Lung (tissue), 12 donors: Measurements from ENCODE around the gene PPT2. TPM values are rescaled to one million over a fixed set of nuclear protein-coding genes. Genes with fewer than 3 reads are reported as not detected.

ENCODE experiments used
- ATAC-seq: fragments of 200-7000 bp; cut with Tn5 transposase; one replicate; pipeline ENCODE4 v1.9.1; 2020; ENCODE audit warnings: moderate number of reproducible peaks; ENCODE audit not compliant: insufficient read depth, low FRiP score
- DNase-seq, 3 donors: peaks; one replicate each; pipeline ENCODE4 v3.0.0-alpha.2; 2013 to 2017
- H3K27ac ChIP-seq, 2 donors: one replicate each; pipeline ENCODE4 v1.5.1; 2013; ENCODE audit warnings: mild to moderate bottlenecking in 2 of 2, moderate library complexity in 2 of 2, control low read depth in 1 of 2, inconsistent platforms in 1 of 2, low read depth in 1 of 2, low read length in 1 of 2
- H3K27me3 ChIP-seq, 3 donors: one replicate each; pipeline ENCODE4 v1.5.1; 2013; ENCODE audit warnings: low read length in 2 of 3; ENCODE audit not compliant: control insufficient read depth in 3 of 3, insufficient read depth in 3 of 3
- H3K36me3 ChIP-seq, 4 donors: one replicate each; pipeline ENCODE4 v1.5.1; 2013; ENCODE audit warnings: low read length in 4 of 4, mild to moderate bottlenecking in 1 of 4, moderate library complexity in 1 of 4; ENCODE audit not compliant: control insufficient read depth in 4 of 4, insufficient read depth in 4 of 4
- H3K4me1 ChIP-seq, 5 donors: one replicate each; pipeline ENCODE4 v1.5.1; 2013; ENCODE audit warnings: low read length in 5 of 5, mild to moderate bottlenecking in 2 of 5, moderate library complexity in 1 of 5; ENCODE audit not compliant: control insufficient read depth in 5 of 5, insufficient read depth in 5 of 5
- H3K4me3 ChIP-seq: one replicate; pipeline ENCODE4 v1.5.1; 2013; ENCODE audit warnings: mild to moderate bottlenecking, control low read depth, moderate library complexity
- H3K9ac ChIP-seq, 2 donors: one replicate each; pipeline ENCODE4 v1.5.1; 2013; ENCODE audit warnings: low read length in 2 of 2, control low read depth in 1 of 2; ENCODE audit not compliant: insufficient read depth in 1 of 2
- H3K9me3 ChIP-seq, 4 donors: one replicate each; pipeline ENCODE4 v1.5.1; 2013; ENCODE audit warnings: low read length in 3 of 4, mild to moderate bottlenecking in 1 of 4, moderate library complexity in 1 of 4; ENCODE audit not compliant: control insufficient read depth in 4 of 4, insufficient read depth in 3 of 4
- WGBS, 2 donors: extraction: QIAGEN DNeasy Blood & Tissue Kit; methylation state at CpG; one replicate each; pipeline ENCODE4 v1.1.7; 2013; 5-methylcytosine and 5-hydroxymethylcytosine counted together
- polyA plus RNA-seq, 2 donors: library from polyadenylated mRNA; stranded (reverse); fragments of 200-250 nt; gene quantifications; one replicate each; pipeline ENCODE4 v1.2.1, GENCODE V29; 2013
- total RNA-seq, 2 donors: library from RNA; depleted of rRNA in 1 of 2; stranded (reverse); fragments of >200 nt in 1 of 2; gene quantifications; one replicate each; pipeline ENCODE4 v1.2.1, GENCODE V29; 2014 to 2021
- TF ChIP-seq, protein P1 (sequence below): IDR thresholded peaks from 2 replicates; pipeline ENCODE4 v1.5.1; 2012; ENCODE audit warnings: mild to moderate bottlenecking; ENCODE audit errors: control extremely low read depth, extremely low read depth
- donor health status: control.
- donor health status: control.
- donor health status: Bipolar disorder and iron deficiency.
- donor health status: healthy.
- donor health status: DM: yes; HTN: yes; CAD: no.

PPT2 gene
- total and polyA plus RNA-seq, 4 donors = 5.7 to 212 (median 11.1) TPM

DNA sequence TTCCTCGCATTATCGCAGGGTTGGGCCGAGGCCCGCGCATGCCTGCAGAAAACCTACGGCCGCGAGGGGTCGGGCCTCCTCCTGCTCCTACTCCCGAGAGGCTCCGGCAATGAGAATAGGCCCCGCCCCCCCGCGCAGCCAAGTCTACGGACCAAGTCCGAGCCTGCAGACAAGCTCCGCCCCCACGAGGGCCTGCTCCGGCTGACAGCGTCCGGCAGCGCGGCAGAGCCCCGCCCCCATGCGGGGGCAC lies 41.6 kb downstream of the PPT2 start:
- peak; percentile 95 for ATAC-seq
- TF ChIP-seq, protein P1, sequence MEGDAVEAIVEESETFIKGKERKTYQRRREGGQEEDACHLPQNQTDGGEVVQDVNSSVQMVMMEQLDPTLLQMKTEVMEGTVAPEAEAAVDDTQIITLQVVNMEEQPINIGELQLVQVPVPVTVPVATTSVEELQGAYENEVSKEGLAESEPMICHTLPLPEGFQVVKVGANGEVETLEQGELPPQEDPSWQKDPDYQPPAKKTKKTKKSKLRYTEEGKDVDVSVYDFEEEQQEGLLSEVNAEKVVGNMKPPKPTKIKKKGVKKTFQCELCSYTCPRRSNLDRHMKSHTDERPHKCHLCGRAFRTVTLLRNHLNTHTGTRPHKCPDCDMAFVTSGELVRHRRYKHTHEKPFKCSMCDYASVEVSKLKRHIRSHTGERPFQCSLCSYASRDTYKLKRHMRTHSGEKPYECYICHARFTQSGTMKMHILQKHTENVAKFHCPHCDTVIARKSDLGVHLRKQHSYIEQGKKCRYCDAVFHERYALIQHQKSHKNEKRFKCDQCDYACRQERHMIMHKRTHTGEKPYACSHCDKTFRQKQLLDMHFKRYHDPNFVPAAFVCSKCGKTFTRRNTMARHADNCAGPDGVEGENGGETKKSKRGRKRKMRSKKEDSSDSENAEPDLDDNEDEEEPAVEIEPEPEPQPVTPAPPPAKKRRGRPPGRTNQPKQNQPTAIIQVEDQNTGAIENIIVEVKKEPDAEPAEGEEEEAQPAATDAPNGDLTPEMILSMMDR = peak; percentile 8
- peak; percentile 100 for DNase-seq
- Histone ChIP-seq H3K9ac (no peak overlapping the region), H3K9me3 (peaks cover 0 to under 1% (median 0%) of the 10 kb centered on the region in 4 donors), H3K36me3 (no peaks in the 10 kb centered on the region), H3K4me3 (no peak overlapping the region), H3K27me3 (no peaks in the 10 kb centered on the region), H3K4me1 (peaks cover 0 to 41% (median 17%) of the 10 kb centered on the region in 5 donors), H3K27ac (peak overlapping the region in 1 of 2 donors; percentile 84)
- WGBS, 2 donors = 0% methylated on average over 23 to 25 of the region's 25 CpGs

DNA sequence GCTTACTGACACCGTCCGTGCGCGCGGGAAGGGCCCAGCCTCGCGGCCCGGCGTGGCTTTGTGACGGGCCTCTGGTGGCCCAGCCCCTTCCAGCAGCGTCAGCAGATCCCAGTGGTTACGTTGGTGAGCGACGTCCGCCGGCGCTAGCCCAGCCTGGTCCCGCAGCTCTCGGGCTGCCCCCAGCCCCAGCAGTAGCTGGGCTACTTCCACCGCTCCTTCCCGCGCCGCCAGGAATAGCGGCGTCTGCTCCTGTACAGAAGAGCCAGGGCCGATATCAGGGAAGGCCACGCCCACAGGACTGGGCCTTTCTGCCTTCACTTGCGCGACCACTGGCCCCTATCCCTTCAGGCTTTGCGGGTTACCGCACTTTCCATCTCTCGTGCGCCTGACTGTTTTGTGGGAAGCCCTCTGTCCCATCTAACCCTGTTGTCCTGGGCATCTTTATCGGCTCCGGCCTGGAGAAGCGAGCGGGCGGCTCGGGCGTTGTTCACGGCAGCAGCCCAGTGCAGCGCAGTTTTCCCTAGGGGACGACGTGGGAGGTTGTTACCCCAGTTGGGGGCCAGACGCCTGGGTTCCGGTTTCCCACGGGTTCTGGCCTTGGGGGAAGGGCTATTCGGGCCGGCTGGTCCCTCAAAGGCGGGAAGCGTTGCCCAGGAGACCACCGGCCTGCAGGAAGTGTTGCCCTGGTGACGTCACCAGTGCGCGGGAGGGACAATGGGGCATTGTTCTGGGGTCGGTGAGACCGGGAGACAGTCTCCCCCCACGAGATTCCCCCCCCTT lies 42.2 kb downstream of the PPT2 start:
- TF ChIP-seq, protein P1 = no peak
- Histone ChIP-seq H3K9ac (peak overlapping the region; percentile 94 to 99), H3K36me3 (no peaks in the 10 kb centered on the region), H3K9me3 (peaks cover 0 to 2% (median 0%) of the 10 kb centered on the region in 4 donors), H3K4me3 (peak overlapping the region; percentile 43), H3K27me3 (no peaks in the 10 kb centered on the region), H3K4me1 (peaks cover 0 to 36% (median 13%) of the 10 kb centered on the region in 5 donors), H3K27ac (peak overlapping the region; percentile 99 to 100)
- peak; percentile 96 to 97 (median 96) for DNase-seq
- WGBS, 2 donors = 0% methylated on average over 49 to 58 of the region's 58 CpGs
- ATAC-seq = peak; percentile 7

DNA sequence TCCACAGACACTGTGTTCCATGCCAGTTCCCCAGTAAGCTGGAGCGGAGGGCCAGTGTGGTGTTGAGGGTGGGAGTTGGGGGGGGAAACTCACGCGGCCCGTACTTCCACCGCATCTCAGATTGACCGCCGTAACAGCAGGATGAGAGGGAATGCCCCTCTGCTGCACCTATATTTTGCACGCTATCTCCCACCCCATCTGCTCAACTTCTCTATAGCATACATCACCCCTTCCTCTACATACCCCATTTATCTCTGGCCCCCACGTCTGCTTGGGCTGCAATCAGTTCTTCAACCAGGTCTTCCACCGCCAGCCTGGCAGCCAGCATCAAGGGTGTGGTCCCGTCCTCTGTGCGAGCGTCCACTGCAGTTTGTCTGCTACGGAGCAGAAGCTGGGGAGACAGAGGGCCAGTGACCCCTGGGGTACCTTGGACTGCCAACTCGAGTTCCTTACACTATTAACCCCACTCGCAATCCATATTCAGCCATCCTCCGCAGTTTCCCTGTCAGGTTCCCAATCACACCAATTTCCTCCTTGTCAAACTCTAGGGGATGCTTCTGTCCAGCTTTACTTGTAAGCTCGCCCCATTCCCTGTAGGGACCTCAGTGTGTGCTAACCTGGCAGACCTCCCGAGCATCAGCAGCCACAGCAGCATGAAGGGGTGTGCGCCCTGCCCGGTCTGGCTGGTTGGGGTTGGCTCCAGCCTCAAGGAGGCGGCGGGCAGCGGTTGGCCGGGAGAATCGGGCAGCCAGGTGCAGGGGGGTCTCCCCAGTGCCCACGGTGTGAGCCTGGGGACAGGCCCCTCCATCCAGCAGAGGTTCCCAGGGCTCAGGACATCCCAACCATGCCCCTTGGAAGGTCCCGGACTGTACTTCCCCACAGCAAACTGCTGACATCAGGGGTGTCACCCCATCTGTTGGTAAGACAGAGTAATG lies 43.0 kb downstream of the PPT2 start:
- Histone ChIP-seq H3K9ac (peak overlapping the region; percentile 94 to 99), H3K27me3 (no peaks in the 10 kb centered on the region), H3K36me3 (no peaks in the 10 kb centered on the region), H3K4me1 (peaks cover 0 to 29% (median 10%) of the 10 kb centered on the region in 5 donors), H3K27ac (peak overlapping the region; percentile 99 to 100), H3K9me3 (peaks cover 0 to 2% (median 0%) of the 10 kb centered on the region in 4 donors), H3K4me3 (peak overlapping the region; percentile 43)
- DNase-seq = peak; percentile 54 to 67 (median 56)
- ATAC-seq = no peak
- TF ChIP-seq, protein P1 = no peak
- 30 to 36% methylated on average over 28 of the region's 28 CpGs for WGBS, 2 donors
